Inferior parietal cortex (tissue), 1 donor: ENCODE measurements around the gene RRP15.
"Not testable (repeated sequence)": the region's sequence is repeated elsewhere in the genome, so short reads cannot be mapped to it uniquely, and the experiment has no call there.

Source experiments
- DNase-seq: peaks from one replicate; pipeline ENCODE4 v3.0.0-alpha.2; 2016; ENCODE audit errors: extremely low spot score

RRP15 gene

DNA sequence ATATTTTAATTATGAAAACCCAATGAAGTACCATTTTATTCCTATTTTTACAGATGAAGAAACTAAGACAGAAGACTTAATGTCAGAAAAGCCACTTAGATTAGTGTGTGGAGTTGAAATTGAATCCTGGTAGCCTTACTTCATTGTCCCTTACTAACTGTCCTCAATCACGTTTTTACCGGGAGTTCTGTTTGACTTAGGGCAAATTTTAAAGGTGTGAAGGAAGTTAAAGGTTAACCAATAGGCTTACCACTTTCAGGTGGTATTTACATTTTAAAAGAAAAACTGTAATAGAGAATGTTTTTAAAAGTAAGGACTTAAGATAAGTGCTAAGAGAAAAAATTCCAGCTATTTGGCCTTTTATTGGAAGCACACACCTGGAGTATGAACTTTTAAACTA lies 12.4 kb downstream of the RRP15 start:
- DNase-seq, result no peak

DNA sequence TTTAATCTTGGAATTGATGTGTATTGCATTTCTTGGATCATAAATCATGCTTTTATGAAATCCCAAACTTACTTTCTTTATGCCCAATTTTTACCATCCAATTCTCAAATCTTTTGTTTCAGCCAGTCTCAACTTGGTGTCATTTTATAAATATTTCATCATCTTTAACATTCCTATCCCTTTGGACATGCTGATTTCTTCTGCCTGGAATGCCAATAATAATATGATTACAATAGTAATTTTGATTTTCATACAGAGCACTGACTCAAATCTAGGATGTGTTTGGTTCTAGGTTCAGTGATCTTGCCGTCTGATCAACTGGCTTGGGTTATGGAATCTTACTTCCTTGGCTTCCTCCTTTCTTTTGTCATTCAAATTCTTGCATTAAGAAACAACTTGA lies 12.8 kb downstream of the RRP15 start:
- no peak for DNase-seq

GRCh38 chr1:218298398-218298797 lies 13.3 kb downstream of the RRP15 start:
- DNase-seq, result no peak

DNA sequence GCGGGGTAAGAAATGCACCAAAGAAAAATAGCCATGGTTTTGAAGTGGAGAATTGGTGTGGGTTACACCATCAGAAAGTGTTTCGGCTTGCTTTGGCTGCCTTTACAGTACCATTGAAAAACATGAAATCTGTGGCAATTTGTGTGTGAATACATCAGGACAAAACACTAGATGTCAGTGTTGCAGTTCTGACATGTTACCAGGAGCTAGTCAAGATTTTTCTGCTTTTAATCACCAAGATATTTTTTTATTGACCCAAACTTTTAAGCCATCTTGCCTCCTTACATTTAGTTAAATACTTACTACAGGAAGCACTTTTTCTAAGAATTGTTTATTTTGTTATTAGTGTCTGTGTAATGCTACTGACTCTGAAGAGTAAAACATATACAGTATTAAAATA lies 14.3 kb downstream of the RRP15 start:
- peak; percentile 56 for DNase-seq

DNA sequence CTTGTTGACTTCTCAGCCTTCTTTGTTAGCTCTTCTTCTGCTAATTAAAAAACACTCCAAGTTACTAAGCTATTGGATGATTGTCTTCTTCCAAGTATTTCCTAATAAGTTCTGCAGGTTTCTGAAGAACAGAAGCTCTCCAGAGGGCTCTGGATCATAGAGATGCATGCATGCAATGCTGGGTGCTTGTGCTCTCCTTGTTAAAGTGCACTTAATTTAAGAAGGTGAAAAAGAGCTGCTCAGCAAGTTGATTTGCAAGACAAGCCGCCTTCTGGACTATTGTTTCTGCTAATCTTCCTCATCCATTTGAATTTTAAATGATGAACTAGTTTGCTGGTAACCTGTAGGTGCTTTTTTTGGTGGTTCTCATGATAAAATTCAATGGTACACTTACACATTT lies 16.1 kb downstream of the RRP15 start:
- no peak for DNase-seq

DNA sequence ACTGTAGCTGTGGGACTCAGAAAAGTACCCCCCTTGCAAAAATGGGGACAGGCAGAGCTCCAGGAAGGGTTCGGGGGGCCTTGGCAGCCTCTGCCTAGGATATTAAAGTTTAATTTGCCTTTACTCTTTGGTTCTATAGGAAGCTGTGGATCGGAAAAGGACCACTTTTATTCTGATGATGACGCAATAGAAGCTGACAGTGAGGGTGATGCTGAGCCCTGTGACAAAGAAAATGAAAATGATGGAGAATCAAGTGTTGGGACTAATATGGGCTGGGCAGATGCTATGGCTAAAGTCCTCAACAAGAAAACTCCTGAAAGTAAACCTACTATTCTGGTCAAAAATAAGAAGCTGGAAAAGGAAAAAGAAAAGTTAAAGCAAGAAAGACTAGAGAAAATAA lies 17.1 kb downstream of the RRP15 start:
- DNase-seq, result no peak

GRCh38 chr1:218303176-218303879 lies 18.2 kb downstream of the RRP15 start:
- no peak for DNase-seq

DNA sequence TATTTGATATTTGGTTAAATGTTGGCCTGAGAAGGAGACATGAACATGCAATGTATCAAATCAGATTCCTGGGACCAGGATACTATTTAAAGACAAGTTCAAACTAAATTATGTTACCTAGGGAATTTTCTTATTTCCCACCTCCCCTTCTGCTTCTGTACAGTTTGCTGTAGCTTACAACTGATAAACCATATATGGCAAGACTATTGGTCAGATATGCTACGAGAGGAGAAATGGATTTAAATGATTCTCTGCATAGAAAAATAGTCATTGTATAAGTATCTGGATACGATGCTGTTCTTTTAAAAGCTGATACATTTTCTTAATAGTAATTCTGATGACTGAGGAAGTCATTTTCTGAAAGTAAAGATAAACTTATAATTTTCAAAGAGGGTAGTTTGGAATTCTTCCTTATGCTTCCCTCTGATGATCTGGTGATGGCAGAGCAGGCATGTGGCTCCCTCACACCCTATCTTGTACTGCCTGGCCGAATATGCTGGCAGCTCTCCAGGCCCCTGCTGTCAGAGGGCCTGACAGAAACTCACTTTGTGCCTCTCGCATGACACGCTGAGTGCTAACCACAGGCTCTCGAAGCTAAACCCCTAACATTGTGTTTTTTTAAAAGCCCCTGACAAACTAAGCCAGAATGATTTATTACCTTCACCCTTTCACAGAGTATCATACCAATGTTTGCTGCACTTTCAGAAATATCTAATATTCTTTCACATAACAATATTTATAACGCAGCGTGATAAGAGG lies 19.4 kb downstream of the RRP15 start:
- peak; percentile 63 for DNase-seq

DNA sequence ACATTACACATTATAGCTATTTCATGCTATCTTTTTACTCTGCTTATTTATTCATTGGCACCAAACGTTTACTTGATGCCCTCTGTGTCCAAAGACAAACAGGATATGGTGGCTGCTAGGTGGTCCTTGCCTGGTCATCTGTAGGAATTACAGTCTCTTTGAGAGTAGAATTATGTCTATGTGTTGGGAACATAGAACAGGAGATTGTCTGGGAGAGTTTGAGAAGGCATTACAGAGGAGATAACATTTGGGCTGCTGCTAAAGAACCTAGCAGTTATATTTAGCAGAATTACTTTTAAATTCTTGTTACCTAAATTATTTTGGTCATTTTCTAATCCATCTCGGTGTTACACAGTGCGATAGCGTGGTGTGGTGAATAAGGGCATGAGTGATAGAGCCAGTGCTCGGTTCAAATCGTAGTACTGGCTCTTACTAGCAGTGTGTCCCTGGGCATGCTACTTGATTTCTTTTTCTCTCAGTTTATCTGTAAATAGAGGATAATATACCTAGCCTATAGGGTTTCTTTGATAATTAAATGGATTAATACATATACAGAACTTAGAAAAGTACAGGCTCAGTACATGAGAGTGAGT lies 20.5 kb downstream of the RRP15 start:
- no peak for DNase-seq

- no peak for DNase-seq
These were observed 27.4 kb downstream of the RRP15 start for GRCh38 chr1:218312509-218312908.

DNA sequence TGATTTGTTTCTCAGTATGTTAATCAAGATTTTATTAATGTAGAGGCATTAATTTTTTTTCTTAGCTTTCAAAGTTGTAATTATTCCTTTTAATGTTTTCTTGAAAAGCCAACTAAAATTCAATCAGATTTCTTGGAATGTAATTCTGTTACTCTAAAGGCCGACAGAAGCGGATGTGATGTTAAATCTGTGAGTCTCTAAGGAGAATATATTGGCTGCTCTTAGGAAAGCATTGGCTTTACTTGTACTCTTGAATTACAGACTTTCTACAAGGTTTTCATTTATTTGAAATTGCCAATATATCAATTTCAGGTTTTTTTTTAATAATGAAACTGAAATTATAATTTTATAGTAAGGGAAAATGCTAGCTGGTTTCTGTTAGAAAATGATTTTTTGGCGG lies 29.2 kb downstream of the RRP15 start:
- DNase-seq, result no peak

- no peak for DNase-seq
These were observed 30.5 kb downstream of the RRP15 start for GRCh38 chr1:218315638-218316037.

DNA sequence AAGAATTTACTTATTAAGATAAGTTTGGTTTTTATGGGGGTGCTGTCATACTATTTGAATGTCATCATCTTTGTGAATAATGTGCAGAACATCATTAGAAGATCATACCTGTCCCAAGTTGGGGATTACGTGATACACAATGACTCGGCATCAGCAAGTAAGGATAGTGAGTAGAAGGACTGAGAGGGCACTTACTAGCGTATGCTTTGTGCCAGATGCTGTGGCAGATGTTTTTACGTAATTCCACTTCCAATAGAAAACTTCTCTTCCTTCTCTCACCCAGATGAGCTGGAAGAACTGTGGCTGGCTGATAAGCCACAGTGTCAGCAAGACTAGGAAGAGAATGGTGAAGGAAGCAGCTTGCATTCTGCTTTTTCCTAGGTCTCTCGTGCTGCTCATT lies 32.0 kb downstream of the RRP15 start:
- DNase-seq, result no peak

- DNase-seq, result not testable (repeated sequence)
These were observed 35.1 kb downstream of the RRP15 start for GRCh38 chr1:218320182-218320581.

GRCh38 chr1:218322762-218323161 lies 37.7 kb downstream of the RRP15 start:
- DNase-seq, result no peak

GRCh38 chr1:218323568-218324225 lies 38.6 kb downstream of the RRP15 start:
- no peak for DNase-seq

DNA sequence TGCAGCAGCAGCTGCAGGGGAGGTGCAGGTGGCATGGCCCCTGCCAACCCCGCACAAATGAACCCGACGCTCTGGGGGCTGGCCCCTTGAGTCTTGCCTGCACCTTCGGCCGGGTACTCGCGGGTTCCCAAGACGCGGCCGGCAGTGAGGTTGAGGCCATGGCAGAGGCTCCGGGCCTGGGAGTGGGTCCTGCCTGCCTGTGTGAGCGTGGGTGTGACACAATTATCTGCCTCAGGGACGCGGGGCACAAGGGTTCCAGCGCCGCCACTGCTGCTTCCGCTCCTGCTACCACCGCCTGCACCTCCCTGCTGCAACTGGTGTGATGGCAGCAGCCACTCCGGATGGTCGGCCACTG lies 39.1 kb downstream of the RRP15 start:
- no peak for DNase-seq

GRCh38 chr1:218328769-218329168 lies 43.7 kb downstream of the RRP15 start:
- DNase-seq, result no peak

- peak; percentile 72 for DNase-seq
These were observed 45.0 kb downstream of the RRP15 start for GRCh38 chr1:218330043-218330623.

DNA sequence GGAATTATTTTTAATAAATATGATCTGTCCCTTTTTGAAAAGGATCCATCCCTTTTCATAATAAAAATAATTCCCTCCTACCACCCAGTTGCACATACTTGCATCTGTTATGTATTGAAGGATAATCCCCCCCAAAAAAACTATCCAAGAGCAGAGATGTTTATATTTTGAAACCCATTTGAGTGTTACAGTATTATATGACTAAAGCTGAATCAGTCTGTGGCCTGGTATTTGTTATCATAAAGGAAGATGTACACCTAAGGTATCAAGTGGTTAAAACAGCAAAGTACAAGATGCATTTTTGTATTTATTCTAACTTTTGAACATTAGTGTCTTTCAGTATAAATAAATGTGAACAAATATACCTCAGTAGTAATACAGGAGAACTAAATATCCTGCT lies 47.3 kb downstream of the RRP15 start:
- DNase-seq, result no peak

DNA sequence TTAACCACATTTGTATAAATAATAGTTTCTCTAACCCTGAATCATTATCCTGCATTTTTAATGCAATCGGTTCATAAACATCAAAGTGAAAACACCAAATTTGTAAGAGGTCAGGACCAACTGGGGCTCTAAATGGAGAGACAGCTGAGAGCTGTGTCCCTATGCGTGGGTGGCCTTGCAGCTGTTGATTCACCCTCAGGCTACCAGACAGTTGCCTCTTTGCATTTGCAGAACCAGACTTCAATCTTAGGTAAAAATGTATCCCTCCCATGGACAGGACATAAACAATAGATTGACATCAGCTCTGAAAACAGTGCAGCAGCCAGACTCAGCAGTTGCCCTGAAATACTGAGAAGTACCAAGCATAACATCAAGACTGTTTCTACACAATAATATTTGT lies 51.2 kb downstream of the RRP15 start:
- no peak for DNase-seq

DNA sequence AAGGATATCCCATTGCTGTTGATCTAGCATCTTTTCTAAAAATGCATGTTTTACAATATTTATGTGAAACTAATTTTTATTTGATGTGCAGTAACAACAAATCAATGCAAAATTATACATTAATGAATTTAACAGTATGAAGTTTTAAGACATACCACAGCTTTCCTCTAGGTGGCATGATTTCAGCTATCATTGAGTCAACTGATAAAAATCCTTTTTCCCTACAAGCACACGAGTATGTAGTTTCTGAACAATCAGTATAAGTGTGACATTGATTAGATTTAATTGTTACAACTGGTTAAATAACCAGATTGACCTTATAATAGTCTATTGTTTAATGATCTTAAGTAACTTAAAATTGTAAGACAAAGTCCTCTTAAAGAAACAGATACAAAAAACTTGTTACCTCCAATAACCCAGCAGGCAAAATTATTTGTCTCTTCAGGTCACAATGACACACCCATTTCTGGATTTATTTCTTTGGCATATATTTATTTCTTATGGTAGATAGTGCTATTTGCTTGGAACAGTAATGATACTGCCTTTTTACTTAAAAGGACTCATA lies 54.3 kb downstream of the RRP15 start:
- peak; percentile 76 for DNase-seq
